Fibroblast of skin of right biceps (primary cell): ENCODE data around the gene NAMPT.
"Not testable (repeated sequence)": the region's sequence is repeated elsewhere in the genome, so short reads cannot be mapped to it uniquely, and the experiment has no call there.

Experiments
- DNase-seq: peaks from one replicate; pipeline ENCODE4 v3.0.0-alpha.2; 2013

The NAMPT gene

DNA sequence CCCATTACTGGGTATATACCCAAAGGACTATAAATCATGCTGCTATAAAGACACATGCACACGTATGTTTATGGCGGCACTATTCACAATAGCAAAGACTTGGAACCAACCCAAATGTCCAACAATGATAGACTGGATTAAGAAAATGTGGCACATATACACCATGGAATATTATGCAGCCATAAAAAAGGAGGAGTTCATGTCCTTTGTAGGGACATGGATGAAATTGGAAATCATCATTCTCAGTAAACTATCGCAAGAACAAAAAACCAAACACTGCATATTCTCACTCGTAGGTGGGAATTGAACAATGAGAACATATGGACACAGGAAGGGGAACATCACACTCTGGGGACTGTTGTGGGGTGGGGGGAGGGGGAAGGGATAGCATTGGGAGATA, 13.8 kb upstream of the NAMPT start:
- not testable (repeated sequence) for DNase-seq

DNA sequence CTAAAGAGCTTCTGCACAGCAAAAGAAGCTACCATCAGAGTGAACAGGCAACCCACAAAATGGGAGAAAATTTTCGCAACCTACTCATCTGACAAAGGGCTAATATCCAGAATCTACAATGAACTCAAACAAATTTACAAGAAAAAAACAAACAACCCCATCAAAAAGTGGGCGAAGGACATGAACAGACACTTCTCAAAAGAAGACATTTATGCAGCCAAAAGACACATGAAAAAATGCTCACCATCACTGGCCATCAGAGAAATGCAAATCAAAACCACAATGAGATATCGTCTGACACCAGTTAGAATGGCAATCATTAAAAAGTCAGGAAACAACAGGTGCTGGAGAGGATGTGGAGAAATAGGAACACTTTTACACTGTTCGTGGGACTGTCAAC, 13.4 kb upstream of the NAMPT start:
- DNase-seq: not testable (repeated sequence)

DNA sequence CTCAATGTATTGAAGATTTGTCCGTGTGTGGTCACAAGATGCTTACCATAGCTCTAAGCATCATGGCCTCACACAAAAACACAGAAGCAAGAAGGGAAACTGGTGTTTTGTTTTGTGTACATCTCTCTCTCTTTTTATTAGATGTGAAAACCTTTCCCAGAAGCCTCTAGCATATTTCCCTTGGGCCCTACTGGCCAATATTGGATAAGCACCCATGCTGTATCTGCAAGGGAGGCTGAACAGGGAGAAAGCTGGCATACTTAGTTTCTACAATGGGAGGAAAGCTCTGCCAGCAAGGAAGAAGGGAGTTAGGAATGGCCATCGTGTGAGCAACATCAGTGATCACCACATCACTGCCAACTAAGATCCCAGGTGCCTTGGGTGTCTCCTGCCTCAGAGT, 9.6 kb upstream of the NAMPT start:
- DNase-seq: no peak

DNA sequence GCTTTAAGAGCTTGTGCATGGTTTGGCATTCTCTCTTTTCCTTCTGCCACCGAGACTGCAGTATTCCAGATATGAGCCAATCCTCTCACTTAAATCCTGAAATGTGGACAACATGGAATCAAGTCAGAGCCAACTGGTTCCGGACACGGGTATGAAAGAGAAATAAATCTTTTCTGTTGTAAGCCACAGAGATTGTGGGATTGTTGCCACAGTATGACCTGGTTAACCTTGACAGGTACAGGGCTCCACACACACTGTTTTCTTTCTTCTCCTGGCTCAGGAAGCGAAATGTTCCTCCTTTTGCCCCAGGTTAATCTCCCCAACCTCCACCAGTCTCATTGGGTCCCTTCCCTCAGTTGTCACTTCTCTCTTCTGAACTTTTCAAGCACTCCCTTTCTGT, 6.5 kb upstream of the NAMPT start:
- no peak for DNase-seq

DNA sequence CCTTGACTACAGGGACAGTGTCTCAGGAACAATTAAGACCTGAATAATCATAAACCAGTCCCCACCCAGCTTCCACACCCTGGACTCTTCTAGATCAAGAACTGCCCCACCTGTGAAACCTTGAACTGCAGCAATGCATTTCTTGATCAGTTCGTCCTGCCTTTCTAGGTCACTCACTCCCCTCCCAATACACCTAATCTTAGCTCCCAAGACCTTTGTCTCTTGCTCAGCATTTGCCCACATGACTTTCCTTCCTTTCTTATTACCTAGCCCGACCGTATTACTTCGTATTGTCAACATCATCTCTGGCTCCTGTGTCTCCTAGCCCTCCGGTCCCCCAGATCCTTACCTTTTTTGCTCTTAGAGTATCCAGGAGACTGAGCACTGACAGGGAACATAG, 5.5 kb upstream of the NAMPT start:
- no peak for DNase-seq

DNA sequence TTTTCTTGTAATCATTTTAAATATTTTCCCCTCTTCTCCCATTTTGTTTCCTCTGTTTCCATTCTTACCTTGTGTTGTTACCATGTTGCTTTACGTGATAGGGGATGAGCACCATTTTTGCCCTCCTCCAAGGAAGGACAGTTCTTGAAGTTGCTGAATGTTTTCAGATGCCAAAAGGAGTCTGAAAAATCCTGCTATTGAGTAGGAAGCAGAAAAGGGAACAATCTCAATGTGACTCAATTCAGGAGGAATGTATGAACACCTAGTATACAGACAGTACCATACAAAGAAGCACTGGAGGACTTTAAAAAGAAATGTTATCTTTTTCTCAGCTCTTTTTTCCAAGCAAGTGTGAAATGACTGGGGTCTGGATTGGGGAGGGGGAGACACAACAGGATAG, 5.1 kb upstream of the NAMPT start:
- DNase-seq: peak; percentile 28

DNA sequence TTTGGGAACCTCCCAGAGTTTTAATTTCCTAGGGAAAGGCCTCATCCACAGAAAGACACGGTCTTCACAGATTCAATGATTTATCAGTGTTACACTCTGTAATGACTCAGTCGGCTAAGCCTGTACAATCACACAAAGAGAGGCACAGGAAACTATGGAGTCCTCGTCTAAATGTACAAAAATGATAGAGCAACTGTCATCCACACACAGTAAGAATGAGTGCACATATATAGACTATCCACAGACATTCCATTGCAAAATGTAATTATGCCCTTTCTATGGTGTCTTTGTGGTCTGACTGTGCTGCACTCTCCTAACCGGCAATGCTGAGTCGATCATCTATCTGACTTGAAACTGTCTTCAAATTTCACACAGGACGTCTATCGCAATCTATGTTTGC, 3.5 kb upstream of the NAMPT start:
- DNase-seq: peak; percentile 59

DNA sequence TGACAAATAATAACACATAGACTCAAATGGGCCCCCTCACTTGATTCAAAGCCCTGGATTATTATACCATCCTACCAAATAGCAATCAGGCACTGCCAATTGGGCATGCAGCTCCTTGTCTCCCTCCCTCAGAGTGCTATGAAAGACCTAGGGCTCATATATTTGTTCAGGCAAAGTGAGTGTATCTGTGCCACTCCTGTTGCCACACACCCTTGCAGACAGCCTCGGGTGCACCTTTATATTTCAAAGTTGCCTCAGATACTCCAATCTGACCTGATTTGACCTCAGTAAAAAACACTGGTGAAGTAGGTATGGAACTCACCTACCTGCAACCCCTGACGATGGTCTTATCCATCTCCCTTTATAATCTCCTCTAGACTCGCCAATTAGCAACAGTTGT, 3.0 kb upstream of the NAMPT start:
- DNase-seq: no peak

DNA sequence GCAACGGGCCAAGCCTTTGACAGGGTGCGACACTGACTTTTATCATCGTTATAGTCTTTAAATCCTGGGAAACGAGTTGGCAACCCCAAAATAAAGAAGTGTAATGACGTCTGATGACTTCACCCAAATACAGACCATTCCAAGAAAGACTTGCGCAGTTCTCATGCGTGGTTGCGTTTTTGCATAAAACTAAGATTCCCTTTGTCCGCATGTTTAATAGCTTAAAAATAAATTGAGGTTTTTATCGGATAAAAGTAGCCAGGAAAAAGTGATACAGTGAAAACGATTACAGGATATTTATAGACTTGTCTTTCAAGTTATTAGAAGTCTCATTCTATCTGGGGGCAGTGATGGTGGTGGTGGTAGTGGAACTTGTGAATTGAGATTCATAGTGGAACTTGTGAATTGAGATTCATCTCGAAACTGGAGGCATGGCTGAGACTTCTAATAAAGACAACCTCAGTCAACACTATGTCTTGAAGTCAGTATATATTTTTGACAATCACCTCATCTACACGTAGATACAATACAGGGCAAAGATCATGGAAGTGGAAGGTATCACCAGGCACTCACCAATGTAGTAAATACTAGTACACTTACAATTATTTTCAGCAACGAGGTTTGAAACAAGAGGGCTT, 1.2 kb upstream of the NAMPT start:
- DNase-seq: peak; percentile 31

DNA sequence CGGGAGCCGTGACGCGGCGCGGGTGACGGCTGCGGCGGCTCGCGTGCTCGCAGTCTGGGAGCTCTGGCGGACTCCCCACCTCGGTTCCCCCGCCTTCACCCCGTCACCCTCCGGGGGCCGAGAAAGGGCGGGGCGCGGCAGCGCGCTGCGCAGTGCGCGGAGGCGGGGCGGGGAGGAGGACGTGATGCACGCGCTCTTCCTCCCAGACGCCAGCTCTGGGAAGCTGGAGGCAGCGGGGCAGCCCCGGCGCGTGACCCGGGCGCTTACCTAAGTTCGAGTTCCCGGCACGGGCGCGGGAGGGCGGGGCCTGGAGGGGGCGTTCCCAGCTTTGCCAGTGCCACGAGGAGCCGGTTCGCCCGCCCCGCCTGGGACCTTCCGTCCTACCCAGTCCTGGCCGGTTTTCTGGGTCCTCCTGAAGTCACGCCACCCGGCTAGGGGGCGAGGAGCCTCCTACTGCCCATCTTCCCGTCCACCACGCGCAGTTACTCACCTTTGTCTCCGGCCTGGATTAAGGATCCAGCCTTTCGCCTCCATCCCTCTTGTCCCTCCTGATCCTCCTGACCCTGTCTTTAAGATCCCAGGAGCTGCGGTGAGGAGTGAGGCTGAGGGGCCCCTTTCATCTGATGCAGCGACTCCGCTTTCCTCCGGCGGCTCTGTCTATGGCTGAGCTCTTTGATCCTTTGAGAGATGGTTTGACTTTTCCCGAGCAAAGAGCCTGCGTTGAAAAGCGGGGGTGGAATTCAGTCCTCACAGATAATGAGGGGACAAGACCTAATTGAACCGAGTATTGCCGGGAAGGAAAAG, 470 bp upstream of the NAMPT start:
- peak; percentile 98 for DNase-seq

DNA sequence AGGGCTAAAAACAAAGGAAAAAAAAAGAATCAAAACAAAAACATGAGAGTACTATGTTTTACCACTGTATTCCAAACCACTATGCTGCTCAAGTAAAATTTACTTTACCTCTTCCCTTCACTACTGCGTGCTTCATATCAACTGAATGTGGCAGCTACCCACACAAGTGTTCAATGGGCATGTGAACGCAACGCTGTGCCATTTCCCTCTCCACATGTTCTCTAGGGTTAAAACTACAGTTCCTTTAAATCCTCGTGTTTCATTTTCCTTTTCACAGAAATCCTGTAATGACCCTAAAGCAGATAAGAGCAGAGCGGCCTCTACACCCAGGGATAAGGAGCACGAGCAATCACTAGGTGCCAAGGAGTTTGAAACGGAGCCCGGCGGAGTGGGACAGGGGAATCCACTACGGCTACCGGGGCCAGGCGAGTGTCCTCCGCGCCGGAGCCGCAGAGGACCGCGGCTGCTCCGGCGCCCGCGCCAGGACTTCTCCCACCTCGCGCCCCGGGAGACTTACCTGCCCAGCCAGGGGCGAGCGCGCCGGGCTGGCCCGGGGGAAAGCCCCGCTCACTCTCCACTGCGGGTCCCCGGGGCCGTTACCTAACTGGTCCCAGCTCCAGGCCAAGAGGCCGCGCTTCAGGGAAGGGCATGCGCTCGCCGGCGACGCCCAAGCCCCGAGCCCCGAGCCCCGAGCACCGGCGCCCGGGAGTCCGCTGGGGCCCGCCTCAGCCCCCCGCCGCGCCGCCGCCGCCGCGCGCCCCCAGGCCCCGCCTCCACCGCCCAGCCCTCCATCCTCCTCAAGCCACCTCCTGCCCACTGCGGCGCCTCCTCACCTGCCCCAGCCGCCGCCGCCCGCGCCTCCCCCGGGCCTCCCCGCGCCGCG, 711 bp downstream of the NAMPT start:
- peak; percentile 30 for DNase-seq

DNA sequence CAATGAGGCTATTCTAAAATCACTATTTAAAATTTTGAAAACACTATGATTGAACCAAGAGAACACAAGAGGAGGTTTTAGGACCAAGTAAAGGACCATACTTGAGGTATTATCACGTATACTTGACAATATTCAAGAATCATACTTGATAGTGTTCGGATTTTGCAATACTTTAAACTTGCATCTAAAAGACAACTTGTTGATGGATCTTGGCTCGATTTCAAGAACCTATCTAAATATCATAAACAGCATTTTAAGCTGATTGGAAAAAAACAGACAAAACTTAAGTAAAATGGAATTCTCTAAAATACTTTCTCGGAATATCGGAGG, 1.3 kb downstream of the NAMPT start:
- DNase-seq: no peak

DNA sequence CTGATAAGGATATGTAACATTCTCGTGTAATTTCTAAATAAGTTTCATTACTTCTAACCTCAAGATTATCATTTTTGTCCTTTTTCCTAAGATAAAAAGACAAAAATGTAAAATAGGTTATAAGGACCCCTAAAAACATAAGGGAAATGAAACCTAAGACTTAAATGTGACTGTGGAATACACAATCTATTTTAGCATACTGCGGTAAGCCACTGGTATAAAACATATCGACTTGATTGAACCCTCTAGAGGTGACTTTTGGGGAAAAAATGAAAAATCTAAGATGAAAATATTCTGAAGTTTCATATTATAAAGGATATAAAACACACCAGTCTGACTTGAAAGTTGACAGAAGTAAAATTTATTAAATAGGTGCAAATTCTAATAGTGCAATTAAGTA, 1.9 kb downstream of the NAMPT start:
- no peak for DNase-seq

DNA sequence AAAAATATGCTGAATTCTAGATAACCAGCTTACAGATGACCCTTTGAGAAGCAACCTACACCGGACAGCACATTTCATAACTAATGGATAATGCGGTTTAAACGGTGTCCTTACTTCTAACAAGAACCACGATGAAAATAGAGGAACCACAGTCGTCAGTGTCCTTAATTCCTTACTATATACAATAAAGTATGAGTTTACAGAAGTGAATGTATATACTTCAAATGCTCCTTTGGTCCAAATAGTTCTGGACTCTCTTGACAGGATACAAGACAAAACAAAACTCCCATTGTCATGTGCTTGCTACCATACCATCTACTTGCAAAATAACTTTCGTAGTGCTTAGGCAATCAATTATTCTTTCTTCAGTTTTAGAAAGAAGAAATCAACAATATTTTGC, 2.4 kb downstream of the NAMPT start:
- no peak for DNase-seq

DNA sequence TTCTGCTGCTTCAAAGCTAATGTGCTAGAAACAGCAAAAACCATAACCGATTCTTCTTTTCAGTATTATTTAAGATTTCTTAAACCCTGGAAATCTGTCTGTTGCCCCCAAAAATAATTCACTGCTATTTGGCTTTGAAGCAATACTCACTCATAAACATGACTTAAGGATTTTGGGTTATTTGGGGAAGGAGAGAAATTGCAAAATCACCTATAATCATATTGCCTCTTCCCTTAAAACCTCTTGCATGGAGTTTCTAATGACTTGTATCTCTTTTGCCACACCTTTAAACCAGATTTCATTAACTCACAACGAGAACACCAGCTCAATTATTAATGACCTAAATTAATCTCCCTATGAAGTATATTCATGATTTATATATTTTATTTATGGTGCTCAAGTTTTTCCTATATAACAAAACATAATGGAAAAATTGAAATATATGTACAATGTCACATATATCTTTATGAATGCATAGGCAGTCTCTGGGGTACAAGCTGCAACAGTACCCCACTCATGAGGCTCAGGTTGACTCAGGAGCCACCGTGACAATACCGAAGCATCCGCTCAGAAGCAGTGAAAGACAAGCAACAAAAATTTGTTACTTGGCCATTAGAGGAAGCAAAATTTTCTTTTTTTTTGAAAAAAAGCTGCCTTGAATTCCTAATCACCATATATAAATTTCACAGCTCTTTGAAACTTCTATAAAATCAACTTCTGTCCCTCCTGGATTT, 3.0 kb downstream of the NAMPT start:
- DNase-seq: no peak

DNA sequence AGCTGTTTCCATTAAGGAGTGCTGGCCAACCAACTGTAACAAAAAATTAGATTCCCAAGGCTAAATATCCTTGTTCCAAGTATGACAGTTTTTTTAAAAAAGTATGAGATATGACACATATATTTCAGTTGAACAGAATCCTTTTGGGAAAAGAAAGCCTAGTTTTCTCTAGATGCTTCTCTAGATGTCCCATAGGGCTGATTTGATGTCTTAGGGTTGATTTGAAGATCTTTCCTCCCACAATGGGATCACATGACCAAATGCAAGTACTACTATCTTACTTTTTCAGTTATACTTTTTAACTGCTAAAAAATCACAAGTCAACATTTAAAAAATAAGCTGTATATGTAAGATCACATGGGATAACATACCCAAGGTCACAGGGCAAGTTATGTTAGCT, 3.7 kb downstream of the NAMPT start:
- DNase-seq: no peak

DNA sequence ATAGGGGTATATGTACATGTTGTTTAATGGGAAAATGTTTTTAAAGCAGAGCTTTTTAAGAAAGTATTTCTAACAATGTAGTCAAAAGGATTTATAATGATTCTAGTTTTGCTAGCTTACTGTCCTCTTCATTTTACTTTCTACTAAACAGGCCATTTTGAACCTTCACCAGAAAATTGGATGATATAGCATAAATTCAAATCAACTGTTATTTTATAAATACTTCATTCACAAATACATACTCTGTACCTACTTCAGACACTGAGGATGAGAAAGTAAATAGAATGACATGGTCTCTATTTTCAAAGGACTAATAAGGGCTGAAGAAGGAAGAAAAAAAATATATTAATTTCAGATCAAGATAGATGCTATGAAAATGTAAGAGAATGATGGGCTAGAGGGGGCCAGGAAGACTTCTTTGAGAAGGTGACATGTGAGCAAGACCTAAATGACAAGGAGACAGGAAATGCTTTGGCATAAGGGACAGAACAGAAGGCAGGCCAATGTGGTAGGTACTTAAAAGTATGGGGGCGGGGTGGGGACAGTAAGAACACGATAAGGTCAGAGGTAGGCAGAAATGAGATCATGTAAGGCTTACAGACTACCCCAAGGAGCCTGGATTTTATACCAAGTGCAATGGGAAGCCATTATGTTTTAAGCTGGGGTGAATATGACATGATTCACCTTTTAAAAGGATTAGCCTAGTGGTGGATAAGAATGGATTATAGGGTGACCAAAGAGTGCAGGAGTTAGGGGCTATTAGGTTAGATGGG, 5.2 kb downstream of the NAMPT start:
- DNase-seq: no peak

DNA sequence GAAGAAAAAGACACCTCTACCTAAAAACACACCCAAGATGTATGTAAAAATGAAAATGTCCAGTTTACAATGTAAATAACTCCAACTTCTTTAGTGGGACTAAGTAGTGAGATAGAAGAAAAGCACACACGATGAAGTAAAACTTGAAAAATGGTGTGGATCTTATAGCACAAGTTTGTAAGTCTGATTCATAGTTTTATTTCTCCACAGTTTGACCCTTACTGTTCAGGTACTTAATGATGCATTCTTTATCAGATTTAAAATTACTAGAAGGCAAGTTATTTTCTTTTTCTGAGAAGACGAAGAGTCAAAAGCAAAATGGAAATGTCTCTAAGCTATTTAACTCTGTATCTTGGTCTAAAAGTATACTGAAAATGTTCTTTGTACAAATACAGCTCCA, 6.1 kb downstream of the NAMPT start:
- no peak for DNase-seq

DNA sequence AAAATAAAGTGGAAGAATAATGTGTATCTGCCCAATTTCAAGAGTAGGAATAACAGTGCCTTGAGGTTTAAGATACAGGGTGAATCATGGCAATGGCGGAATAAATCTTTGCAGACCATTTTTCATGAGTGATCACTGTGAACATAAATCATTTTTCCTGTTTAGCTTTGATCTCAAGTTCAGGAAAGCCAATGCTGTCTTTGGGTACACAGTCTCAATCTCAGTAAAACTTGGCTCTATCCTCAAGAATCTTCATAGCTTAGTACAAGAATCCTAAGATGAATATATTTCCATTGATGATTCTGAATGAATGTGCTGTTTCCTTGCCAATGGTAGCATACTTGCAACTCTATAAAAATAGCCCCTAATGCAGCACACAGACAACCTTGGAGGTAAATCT, 6.8 kb downstream of the NAMPT start:
- peak; percentile 41 for DNase-seq

DNA sequence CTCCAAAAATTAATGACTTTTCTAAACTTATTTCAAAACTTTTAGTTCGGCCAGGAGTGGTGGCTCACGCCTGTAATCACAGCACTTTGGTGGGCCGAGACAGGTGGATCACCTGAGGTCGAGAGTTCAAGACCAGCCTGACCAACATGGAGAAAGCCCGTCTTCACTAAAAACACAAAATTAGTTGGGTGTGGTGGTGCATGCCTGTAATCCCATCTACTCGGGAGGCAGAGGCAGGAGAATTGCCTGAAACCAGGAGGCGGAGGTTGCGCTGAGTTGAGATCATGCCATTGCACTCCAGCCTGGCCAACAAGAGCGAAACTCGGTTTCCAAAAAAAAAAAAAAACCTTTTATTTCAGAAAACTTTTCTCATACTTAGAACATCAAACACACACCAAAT, 8.3 kb downstream of the NAMPT start:
- no peak for DNase-seq

DNA sequence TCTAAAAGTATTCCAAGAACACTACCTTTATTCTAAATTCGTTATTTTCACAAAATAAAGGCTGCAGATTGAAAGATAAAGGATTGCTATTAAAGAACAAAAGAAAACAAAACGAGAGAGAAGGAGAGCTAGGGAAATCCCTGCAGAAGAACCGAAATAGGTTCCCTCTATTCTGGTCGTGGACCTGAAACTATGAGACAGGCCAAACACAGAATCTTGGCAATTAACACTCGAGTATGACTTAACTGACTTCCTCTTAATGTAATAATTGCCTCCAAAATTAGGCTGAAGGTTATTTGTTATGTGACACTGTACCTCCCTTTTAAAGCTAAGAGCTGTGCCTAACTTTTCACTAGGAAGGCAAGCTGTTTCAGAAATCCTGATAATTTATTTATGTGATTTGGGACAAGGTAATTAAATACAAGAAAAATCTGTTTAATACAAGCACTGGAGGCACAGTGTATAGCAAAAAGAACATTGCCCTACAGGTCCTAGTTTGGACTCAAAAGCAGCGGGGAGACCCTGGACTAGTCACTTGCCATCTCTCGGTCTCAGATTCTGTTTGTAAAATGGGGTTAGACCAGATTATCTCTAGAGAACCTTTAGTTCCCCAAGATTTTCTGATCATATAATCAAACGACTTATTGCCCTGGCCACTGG, 11.6 kb downstream of the NAMPT start:
- DNase-seq: no peak
